Cardiac muscle cell (in vitro differentiated cells and primary cell): ENCODE measurements around the gene PTPN7. TPM values are rescaled to one million over a fixed set of nuclear protein-coding genes. Genes with fewer than 3 reads are reported as not detected.
"Not testable (repeated sequence)": the region's sequence is repeated elsewhere in the genome, so short reads cannot be mapped to it uniquely, and the experiment has no call there.

ENCODE experiments used
- DNase-seq, 2 donors: peaks; one replicate each; pipeline versions ENCODE4 v3.0.0 to v3.0.0-alpha.2; 2010 to 2017; ENCODE audit warnings: low read depth in 1 of 2, low spot score in 1 of 2
- H3K27ac ChIP-seq: fragments of 200-600 bp; sonication (generic); 2 replicates; pipeline ENCODE4 v1.5.1; 2016
- H3K27me3 ChIP-seq: fragments of 200-600 bp; sonication (generic); 2 replicates; pipeline ENCODE4 v1.6.0; 2016; ENCODE audit warnings: control low read depth
- H3K36me3 ChIP-seq: fragments of 200-600 bp; sonication (generic); 2 replicates; pipeline ENCODE4 v1.5.1; 2016; ENCODE audit warnings: control low read depth
- H3K4me1 ChIP-seq: fragments of 200-600 bp; sonication (generic); 2 replicates; pipeline ENCODE4 v1.8.1; 2017; ENCODE audit warnings: low read depth, mild to moderate bottlenecking, mixed run types
- H3K4me3 ChIP-seq: fragments of 200-600 bp; sonication (generic); 2 replicates; pipeline ENCODE4 v1.5.1; 2016; ENCODE audit warnings: mild to moderate bottlenecking
- H3K9me3 ChIP-seq: fragments of 200-600 bp; sonication (generic); 2 replicates; pipeline ENCODE4 v1.5.1; 2017; ENCODE audit warnings: low read depth, mild to moderate bottlenecking, control low read depth
- polyA plus RNA-seq: library from polyadenylated mRNA; unstranded; fragments of >200 nt; fragmentation: Nextera tagmentation; extraction: Ambion mirVana; gene quantifications from 2 replicates; pipeline ENCODE4 v1.2.1, GENCODE V29; 2016
- total RNA-seq: library from RNA; depleted of rRNA; stranded (reverse); fragments of >200 nt; gene quantifications from 2 replicates; pipeline ENCODE4 v1.2.3, GENCODE V29; 2016
- TF ChIP-seq, protein P1 (sequence below): IDR thresholded peaks from 2 replicates; pipeline ENCODE4 v1.5.1; 2012; ENCODE audit warnings: low read depth, mild to moderate bottlenecking, low read length

Gene PTPN7
- total and polyA plus RNA-seq, 2 experiments from 2014 or later = not detected

DNA sequence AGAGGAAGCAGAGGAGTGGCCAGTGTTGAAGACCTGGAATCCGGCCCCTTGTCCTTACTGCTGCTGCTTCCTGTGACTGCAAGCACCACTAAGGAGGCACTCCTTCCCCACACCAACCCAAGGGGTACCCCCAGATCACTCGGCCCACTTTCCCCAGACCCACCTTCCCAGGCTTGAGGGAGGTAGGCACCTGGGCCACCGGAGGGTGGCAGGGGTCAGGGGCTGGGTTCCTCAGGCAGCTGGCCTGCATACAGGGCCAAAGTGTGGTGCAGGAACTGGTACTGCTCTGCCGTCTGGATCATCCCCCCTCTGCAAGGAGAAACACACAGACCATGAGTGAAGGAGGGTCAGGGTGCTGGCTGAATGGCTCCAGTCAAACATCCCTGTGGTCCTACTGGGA lies 12.0 kb downstream of the PTPN7 start:
- Histone ChIP-seq H3K27me3 (peaks cover 4% of the 10 kb centered on the region), H3K36me3 (no peaks in the 10 kb centered on the region), H3K4me1 (no peaks in the 10 kb centered on the region), H3K9me3 (no peaks in the 10 kb centered on the region), H3K4me3 (no peak overlapping the region), H3K27ac (no peak overlapping the region)
- DNase-seq = no peak
- TF ChIP-seq, protein P1, sequence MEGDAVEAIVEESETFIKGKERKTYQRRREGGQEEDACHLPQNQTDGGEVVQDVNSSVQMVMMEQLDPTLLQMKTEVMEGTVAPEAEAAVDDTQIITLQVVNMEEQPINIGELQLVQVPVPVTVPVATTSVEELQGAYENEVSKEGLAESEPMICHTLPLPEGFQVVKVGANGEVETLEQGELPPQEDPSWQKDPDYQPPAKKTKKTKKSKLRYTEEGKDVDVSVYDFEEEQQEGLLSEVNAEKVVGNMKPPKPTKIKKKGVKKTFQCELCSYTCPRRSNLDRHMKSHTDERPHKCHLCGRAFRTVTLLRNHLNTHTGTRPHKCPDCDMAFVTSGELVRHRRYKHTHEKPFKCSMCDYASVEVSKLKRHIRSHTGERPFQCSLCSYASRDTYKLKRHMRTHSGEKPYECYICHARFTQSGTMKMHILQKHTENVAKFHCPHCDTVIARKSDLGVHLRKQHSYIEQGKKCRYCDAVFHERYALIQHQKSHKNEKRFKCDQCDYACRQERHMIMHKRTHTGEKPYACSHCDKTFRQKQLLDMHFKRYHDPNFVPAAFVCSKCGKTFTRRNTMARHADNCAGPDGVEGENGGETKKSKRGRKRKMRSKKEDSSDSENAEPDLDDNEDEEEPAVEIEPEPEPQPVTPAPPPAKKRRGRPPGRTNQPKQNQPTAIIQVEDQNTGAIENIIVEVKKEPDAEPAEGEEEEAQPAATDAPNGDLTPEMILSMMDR = no peak

DNA sequence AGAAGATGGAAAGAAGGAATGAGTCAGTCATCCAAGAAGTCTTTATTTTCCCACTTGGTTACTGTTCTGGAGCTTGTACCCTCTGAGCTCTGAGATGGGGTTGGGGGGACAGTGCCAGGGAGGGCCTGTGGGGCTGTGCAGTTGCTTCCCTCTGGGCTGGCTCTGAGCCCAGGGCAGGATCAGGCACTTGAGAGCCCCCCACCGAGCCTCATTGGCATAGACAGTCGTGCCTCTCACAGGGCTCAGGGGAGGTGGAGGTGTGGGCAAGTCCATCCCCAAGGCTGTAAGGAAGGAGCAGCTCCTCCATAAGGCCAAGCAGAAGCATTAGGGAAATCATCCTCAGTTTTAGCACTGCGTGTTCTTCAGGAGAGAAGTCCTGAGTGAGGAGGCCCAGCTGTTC lies 13.4 kb downstream of the PTPN7 start:
- H3K4me3 ChIP-seq = no peak overlapping the region
- peaks cover 6% of the 10 kb centered on the region for H3K4me1 ChIP-seq
- H3K36me3 ChIP-seq = no peaks in the 10 kb centered on the region
- TF ChIP-seq, protein P1 = no peak
- no peak for DNase-seq
- no peak overlapping the region for H3K27ac ChIP-seq
- peaks cover 4% of the 10 kb centered on the region for H3K27me3 ChIP-seq
- no peaks in the 10 kb centered on the region for H3K9me3 ChIP-seq

DNA sequence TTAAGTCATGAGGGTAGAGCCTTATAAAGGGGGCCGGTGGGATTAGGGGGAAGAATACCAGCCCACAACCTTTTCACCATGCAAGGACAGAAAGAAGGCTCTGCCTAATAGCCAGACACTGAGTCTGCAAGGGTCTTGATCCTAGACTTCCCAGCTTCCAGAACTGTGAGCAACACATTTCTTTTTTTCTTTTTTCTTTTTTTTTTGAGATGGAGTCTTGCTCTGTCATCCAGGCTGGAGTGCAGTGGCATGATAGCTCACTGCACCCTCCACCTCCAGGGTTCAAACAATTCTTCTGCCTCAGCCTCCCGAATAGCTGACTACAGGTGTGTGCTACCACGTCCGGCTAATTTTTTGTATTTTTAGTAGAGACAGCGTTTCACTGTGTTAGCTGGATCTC lies 14.1 kb downstream of the PTPN7 start:
- Histone ChIP-seq H3K4me1 (peaks cover 6% of the 10 kb centered on the region), H3K27me3 (peaks cover 4% of the 10 kb centered on the region), H3K36me3 (no peaks in the 10 kb centered on the region), H3K27ac (no peak overlapping the region), H3K4me3 (no peak overlapping the region), H3K9me3 (no peaks in the 10 kb centered on the region)
- TF ChIP-seq, protein P1 = no peak
- DNase-seq = no peak

DNA sequence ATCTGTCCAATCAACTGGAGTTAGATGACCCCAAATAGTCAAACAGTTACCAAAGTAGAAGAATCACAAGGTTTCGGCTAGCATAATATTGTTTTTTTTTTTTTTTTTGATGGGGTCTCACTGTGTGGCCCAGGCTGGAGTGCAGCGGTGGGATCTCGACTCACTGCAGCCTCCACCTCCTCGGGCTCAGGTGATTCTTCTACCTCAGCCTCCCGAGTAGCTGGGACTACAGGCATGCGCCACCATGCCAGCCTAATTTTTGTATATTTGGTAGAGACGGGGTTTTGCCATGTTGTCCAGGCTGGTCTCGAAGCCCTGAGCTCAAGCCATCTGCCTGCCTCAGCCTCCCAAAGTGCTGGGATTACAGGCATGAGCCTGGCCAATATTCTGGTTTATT lies 14.7 kb downstream of the PTPN7 start:
- H3K4me1 ChIP-seq, H3K36me3 ChIP-seq, H3K27ac ChIP-seq, H3K27me3 ChIP-seq, H3K9me3 ChIP-seq, DNase-seq, H3K4me3 ChIP-seq: not testable (repeated sequence)

DNA sequence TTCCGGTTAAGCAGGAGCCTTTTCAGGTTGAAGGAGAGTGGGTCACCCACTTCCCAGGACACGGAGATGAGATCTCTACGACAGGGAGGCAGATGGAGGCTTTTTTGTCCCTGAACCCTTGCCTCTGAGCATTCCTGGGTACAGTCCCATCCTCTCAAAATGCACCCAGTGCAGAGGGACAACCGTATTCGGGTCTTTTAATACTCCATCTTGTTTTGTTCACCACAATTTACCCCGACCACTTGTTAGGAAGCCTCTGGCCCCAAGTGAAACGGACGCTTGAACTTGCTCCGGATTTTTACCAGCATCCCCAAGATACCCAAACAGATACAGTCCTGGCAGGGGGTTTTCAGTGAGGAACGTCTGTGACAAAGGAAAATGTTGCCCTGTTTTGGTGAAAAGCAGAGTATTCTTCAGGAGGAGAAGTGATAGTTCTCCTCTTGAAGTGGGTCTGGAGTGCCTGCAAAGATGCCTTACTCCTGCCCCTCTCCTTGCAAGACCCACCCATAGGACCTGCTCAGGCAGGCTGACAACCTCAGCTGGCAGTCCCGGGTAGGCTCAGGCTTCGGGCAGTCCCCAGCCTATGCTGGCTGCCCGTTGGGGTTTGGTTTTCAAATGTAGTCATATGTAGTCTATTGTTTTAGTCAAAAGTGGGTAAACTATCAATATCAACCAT lies 15.2 kb downstream of the PTPN7 start:
- Histone ChIP-seq H3K4me1 (peaks cover 6% of the 10 kb centered on the region), H3K4me3 (peak overlapping the region; percentile 87), H3K27me3 (peaks cover 4% of the 10 kb centered on the region), H3K27ac (no peak overlapping the region), H3K36me3 (no peaks in the 10 kb centered on the region), H3K9me3 (no peaks in the 10 kb centered on the region)
- no peak for DNase-seq
- TF ChIP-seq, protein P1 = no peak

DNA sequence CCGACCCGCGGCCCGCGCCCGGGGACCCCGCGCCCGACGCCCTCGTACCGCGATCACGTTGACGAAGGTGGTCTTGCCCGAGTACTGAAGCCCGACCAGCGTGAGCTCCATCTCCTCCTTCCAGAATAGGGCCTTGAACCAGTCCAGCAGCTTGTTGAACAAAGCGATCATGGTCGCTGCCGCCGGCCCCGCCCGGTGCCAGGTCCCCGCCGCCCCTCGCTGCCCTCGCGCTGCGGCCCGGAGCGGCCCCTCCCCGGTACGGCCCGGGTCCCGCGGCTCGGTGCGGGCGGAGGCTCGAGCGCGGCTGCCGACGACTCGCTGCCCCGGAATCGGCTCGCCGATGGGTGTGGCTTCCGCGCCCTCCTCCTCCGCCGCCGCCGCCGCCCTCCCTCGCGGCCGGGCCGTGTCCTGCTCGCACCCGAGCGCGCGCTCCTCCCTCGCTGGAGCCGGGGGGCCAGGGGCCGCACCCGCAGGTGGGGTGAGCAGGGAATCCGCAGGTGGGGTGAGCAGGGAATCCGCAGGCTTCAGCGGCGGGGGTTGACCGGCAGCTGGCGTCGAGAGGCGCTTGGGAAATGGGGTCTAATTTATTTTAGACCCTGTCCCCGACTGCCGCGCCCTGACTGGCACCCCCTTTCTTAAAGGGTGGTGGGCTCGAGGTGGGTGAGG lies 15.9 kb downstream of the PTPN7 start, which contains the start of gene ARL8A:
TSS of gene ARL8A (minus strand) at position 336 of the 666 bp plus-strand sequence. CDS start at position 171, 165 bp downstream.
- H3K36me3 ChIP-seq = no peaks in the 10 kb centered on the region
- H3K4me1 ChIP-seq = peaks cover 6% of the 10 kb centered on the region
- peaks cover 4% of the 10 kb centered on the region for H3K27me3 ChIP-seq
- TF ChIP-seq, protein P1 = no peak
- no peaks in the 10 kb centered on the region for H3K9me3 ChIP-seq
- peak; percentile 47 to 77 for DNase-seq
- peak within 1 kb of the TSS; percentile 87 for H3K4me3 ChIP-seq
- peak within 1 kb of the TSS; percentile 65 for H3K27ac ChIP-seq
